ENCODE results near the gene TXN.

TXN gene

GRCh38 chr9:110256380-110257096, at the start of gene TXN:
Gene TXN, minus strand, starts transcription at chr9:110256507. Its CDS starts 72 bp downstream, at chr9:110256435.
- TF ChIP-seq FOXP2 (optimal IDR thresholded peaks at IDR 0.05; ENCODE audit: control extremely low read depth, extremely low read length, insufficient read depth) (peak; percentile 27), EZH2 (IDR thresholded peaks at IDR 0.05) (no peak), POLR2AphosphoS5 (IDR thresholded peaks at IDR 0.05; ENCODE audit: borderline replicate concordance, low read depth, low read length) (peak; percentile 98)
- peak; percentile 58 for DNase-seq (ENCODE audit: low read depth, low spot score)
- Histone ChIP-seq H3K4me3 (peak within 1 kb of the TSS; percentile 93), H3K9ac (ENCODE audit: insufficient read length) (peak within 1 kb of the TSS; percentile 90), H3K9me3 (ENCODE audit: low read depth, low read length) (no peaks in the 10 kb centered on the region), H3K27ac (peak within 1 kb of the TSS; percentile 73), H3K36me3 (ENCODE audit: insufficient read depth, low read length) (peaks cover 9% of the 10 kb centered on the region)

GRCh38 chr9:110303133-110303532, 46.8 kb upstream of the TXN start:
- TF ChIP-seq EZH2 (IDR thresholded peaks at IDR 0.05), result no peak
- no peak for TF ChIP-seq FOXP2 (optimal IDR thresholded peaks at IDR 0.05; ENCODE audit: control extremely low read depth, extremely low read length, insufficient read depth)
- TF ChIP-seq POLR2AphosphoS5 (IDR thresholded peaks at IDR 0.05; ENCODE audit: borderline replicate concordance, low read depth, low read length), result no peak
- DNase-seq (ENCODE audit: low read depth, low spot score), result peak; percentile 20
- Histone ChIP-seq H3K36me3 (ENCODE audit: insufficient read depth, low read length) (no peaks in the 10 kb centered on the region), H3K27ac (peak overlapping the region; percentile 46; the same call in 1 of the 2 replicates), H3K9ac (ENCODE audit: insufficient read length) (no peak overlapping the region), H3K9me3 (ENCODE audit: low read depth, low read length) (no peaks in the 10 kb centered on the region), H3K4me3 (no peak overlapping the region)

GRCh38 chr9:110298043-110298605, 41.8 kb upstream of the TXN start:
- H3K9ac ChIP-seq (ENCODE audit: insufficient read length), result no peak overlapping the region
- TF ChIP-seq FOXP2 (optimal IDR thresholded peaks at IDR 0.05; ENCODE audit: control extremely low read depth, extremely low read length, insufficient read depth), result no peak
- no peak for TF ChIP-seq POLR2AphosphoS5 (IDR thresholded peaks at IDR 0.05; ENCODE audit: borderline replicate concordance, low read depth, low read length)
- no peak for TF ChIP-seq EZH2 (IDR thresholded peaks at IDR 0.05)
- no peaks in the 10 kb centered on the region for H3K36me3 ChIP-seq (ENCODE audit: insufficient read depth, low read length)
- no peak for DNase-seq (ENCODE audit: low read depth, low spot score)
- H3K27ac ChIP-seq, result no peak overlapping the region
- no peak overlapping the region for H3K4me3 ChIP-seq
- no peaks in the 10 kb centered on the region for H3K9me3 ChIP-seq (ENCODE audit: low read depth, low read length)

- TF ChIP-seq FOXP2 (optimal IDR thresholded peaks at IDR 0.05; ENCODE audit: control extremely low read depth, extremely low read length, insufficient read depth) (no peak), POLR2AphosphoS5 (IDR thresholded peaks at IDR 0.05; ENCODE audit: borderline replicate concordance, low read depth, low read length) (no peak), EZH2 (IDR thresholded peaks at IDR 0.05) (no peak)
- H3K36me3 ChIP-seq (ENCODE audit: insufficient read depth, low read length), result no peaks in the 10 kb centered on the region
Observed at GRCh38 chr9:110293248-110293647, 36.9 kb upstream of the TXN start.

GRCh38 chr9:110291921-110292557, 35.7 kb upstream of the TXN start:
- TF ChIP-seq POLR2AphosphoS5 (IDR thresholded peaks at IDR 0.05; ENCODE audit: borderline replicate concordance, low read depth, low read length), result no peak
- TF ChIP-seq EZH2 (IDR thresholded peaks at IDR 0.05), result no peak
- no peak for TF ChIP-seq FOXP2 (optimal IDR thresholded peaks at IDR 0.05; ENCODE audit: control extremely low read depth, extremely low read length, insufficient read depth)
- H3K27ac ChIP-seq, result no peak overlapping the region
- H3K9me3 ChIP-seq (ENCODE audit: low read depth, low read length), result no peaks in the 10 kb centered on the region
- H3K9ac ChIP-seq (ENCODE audit: insufficient read length), result no peak overlapping the region
- no peak overlapping the region for H3K4me3 ChIP-seq
- H3K36me3 ChIP-seq (ENCODE audit: insufficient read depth, low read length), result no peaks in the 10 kb centered on the region
- DNase-seq (ENCODE audit: low read depth, low spot score), result no peak

More at GRCh38 chr9:110293248-110293647, 36.9 kb upstream of the TXN start:
- H3K9me3 ChIP-seq (ENCODE audit: low read depth, low read length), result no peaks in the 10 kb centered on the region
- no peak overlapping the region for H3K27ac ChIP-seq
- DNase-seq (ENCODE audit: low read depth, low spot score), result no peak
- no peak overlapping the region for H3K4me3 ChIP-seq
- H3K9ac ChIP-seq (ENCODE audit: insufficient read length), result no peak overlapping the region

GRCh38 chr9:110290001-110290400, 33.7 kb upstream of the TXN start:
- no peak for DNase-seq (ENCODE audit: low read depth, low spot score)
- TF ChIP-seq EZH2 (IDR thresholded peaks at IDR 0.05) (no peak), POLR2AphosphoS5 (IDR thresholded peaks at IDR 0.05; ENCODE audit: borderline replicate concordance, low read depth, low read length) (no peak), FOXP2 (optimal IDR thresholded peaks at IDR 0.05; ENCODE audit: control extremely low read depth, extremely low read length, insufficient read depth) (no peak)

GRCh38 chr9:110288503-110288902, 32.2 kb upstream of the TXN start:
- no peak overlapping the region for H3K9ac ChIP-seq (ENCODE audit: insufficient read length)
- no peaks in the 10 kb centered on the region for H3K9me3 ChIP-seq (ENCODE audit: low read depth, low read length)
- no peak for DNase-seq (ENCODE audit: low read depth, low spot score)
- no peaks in the 10 kb centered on the region for H3K36me3 ChIP-seq (ENCODE audit: insufficient read depth, low read length)
- TF ChIP-seq FOXP2 (optimal IDR thresholded peaks at IDR 0.05; ENCODE audit: control extremely low read depth, extremely low read length, insufficient read depth), result no peak
- no peak overlapping the region for H3K4me3 ChIP-seq
- no peak overlapping the region for H3K27ac ChIP-seq

More at GRCh38 chr9:110290001-110290400, 33.7 kb upstream of the TXN start:
- H3K36me3 ChIP-seq (ENCODE audit: insufficient read depth, low read length), result no peaks in the 10 kb centered on the region
- no peak overlapping the region for H3K27ac ChIP-seq
- no peak overlapping the region for H3K9ac ChIP-seq (ENCODE audit: insufficient read length)
- H3K4me3 ChIP-seq, result no peak overlapping the region
- H3K9me3 ChIP-seq (ENCODE audit: low read depth, low read length), result no peaks in the 10 kb centered on the region

- TF ChIP-seq EZH2 (IDR thresholded peaks at IDR 0.05) (no peak), FOXP2 (optimal IDR thresholded peaks at IDR 0.05; ENCODE audit: control extremely low read depth, extremely low read length, insufficient read depth) (no peak), POLR2AphosphoS5 (IDR thresholded peaks at IDR 0.05; ENCODE audit: borderline replicate concordance, low read depth, low read length) (no peak)
- no peaks in the 10 kb centered on the region for H3K36me3 ChIP-seq (ENCODE audit: insufficient read depth, low read length)
- no peak for DNase-seq (ENCODE audit: low read depth, low spot score)
- H3K9me3 ChIP-seq (ENCODE audit: low read depth, low read length), result no peaks in the 10 kb centered on the region
- H3K4me3 ChIP-seq, result no peak overlapping the region
- no peak overlapping the region for H3K9ac ChIP-seq (ENCODE audit: insufficient read length)
- no peak overlapping the region for H3K27ac ChIP-seq
Observed at GRCh38 chr9:110287289-110287680, 31.0 kb upstream of the TXN start.

Measured in SK-N-MC (cell line).